H1 (cell line): Measurements from ENCODE around the gene KISS1R. TPM values are rescaled to one million over a fixed set of nuclear protein-coding genes. Genes with fewer than 3 reads are reported as not detected.

Experiments used
- CTCF ChIA-PET: fragments of 300-600 bp; sonication (Branson Sonifier 250); formaldehyde crosslinking; loops from one replicate; lab custom pipeline; 2021; ENCODE audit not compliant: partially characterized antibody; lab: Charles Lee
- POLR2A ChIA-PET: fragments of 300-600 bp; sonication (Branson Sonifier 250); formaldehyde crosslinking; loops from one replicate; lab custom pipeline; 2021; ENCODE audit warnings: inconsistent platforms; ENCODE audit not compliant: partially characterized antibody; lab: Charles Lee
- DNase-seq, 2 experiments: peaks; one replicate each; pipeline versions ENCODE4 v3.0.0 to v3.0.0-alpha.2; 2010 to 2022; ENCODE audit warnings: low spot score in 2 of 2, low read depth in 1 of 2, mixed read lengths in 1 of 2
- FAIRE-seq: peaks from 2 replicates; lab custom pipeline; 2011; peaks lifted over from hg19 to GRCh38; lab: Jason Lieb, UNC
- H2AFZ ChIP-seq: 2 replicates; pipeline ENCODE4 v1.8.1; 2012; ENCODE audit warnings: low read length, inconsistent platforms
- H2AK5ac ChIP-seq: 2 replicates; pipeline ENCODE4 v1.6.1; 2013; ENCODE audit warnings: low read depth, low read length
- H2BK120ac ChIP-seq: replicated peaks from 2 replicates; pipeline ENCODE3; 2013; ENCODE audit warnings: low read depth, low read length, inconsistent platforms
- H2BK12ac ChIP-seq: 2 replicates; pipeline ENCODE4 v1.6.1; 2013; ENCODE audit warnings: low read depth, low read length
- H2BK15ac ChIP-seq: 2 replicates; pipeline ENCODE4 v1.6.1; 2013; ENCODE audit warnings: low read length
- H2BK20ac ChIP-seq: 2 replicates; pipeline ENCODE4 v1.6.1; 2013; ENCODE audit warnings: low read length
- H2BK5ac ChIP-seq: 2 replicates; pipeline ENCODE4 v1.6.1; 2013; ENCODE audit warnings: low read depth, low read length
- H3K14ac ChIP-seq: 2 replicates; pipeline ENCODE4 v1.6.1; 2013; ENCODE audit warnings: inconsistent platforms; ENCODE audit not compliant: insufficient read length
- H3K18ac ChIP-seq: 2 replicates; pipeline ENCODE4 v1.6.1; 2013; ENCODE audit warnings: low read length; ENCODE audit errors: extremely low read depth
- H3K23ac ChIP-seq: 2 replicates; pipeline ENCODE4 v1.6.1; 2013; ENCODE audit warnings: inconsistent platforms; ENCODE audit not compliant: insufficient read length
- H3K23me2 ChIP-seq: 2 replicates; pipeline ENCODE4 v1.6.1; 2013; ENCODE audit warnings: low read depth, low read length
- H3K27ac ChIP-seq: 2 replicates; pipeline ENCODE4 v1.6.1; 2011; ENCODE audit warnings: low read depth, low read length, inconsistent platforms
- H3K27me3 ChIP-seq, 4 experiments: replicated peaks in 1 of 4; 1 replicate in 1 of 4; 2 replicates in 3 of 4; pipeline versions ENCODE4 v1.6.1 to v1.8.1; 2011 to 2013; ENCODE audit warnings: low read length in 3 of 4, mild to moderate bottlenecking in 3 of 4, inconsistent platforms in 2 of 4, mixed read lengths in 2 of 4, moderate library complexity in 1 of 4; ENCODE audit not compliant: control insufficient read depth in 3 of 4, insufficient read depth in 3 of 4; ENCODE audit errors: extremely low read depth in 1 of 4
- H3K36me3 ChIP-seq, 4 experiments: 2 replicates each; pipeline versions ENCODE4 v1.6.1 to v1.8.1; 2011 to 2013; ENCODE audit warnings: mild to moderate bottlenecking in 4 of 4, low read length in 3 of 4, moderate library complexity in 2 of 4, control low read depth in 1 of 4, inconsistent platforms in 1 of 4; ENCODE audit not compliant: insufficient read depth in 4 of 4, control insufficient read depth in 2 of 4
- H3K4ac ChIP-seq: replicated peaks from 2 replicates; pipeline ENCODE3; 2013; ENCODE audit warnings: low read length, low read depth, mixed read lengths, inconsistent platforms; ENCODE audit not compliant: insufficient read length
- H3K4me1 ChIP-seq, 4 experiments: replicated peaks in 1 of 4; 1 replicate in 1 of 4; 2 replicates in 3 of 4; pipeline versions ENCODE4 v1.6.1 to v1.8.1; 2011 to 2013; ENCODE audit warnings: low read length in 3 of 4, inconsistent platforms in 2 of 4, mixed read lengths in 1 of 4; ENCODE audit not compliant: insufficient read depth in 4 of 4, control insufficient read depth in 3 of 4
- H3K4me2 ChIP-seq, 2 experiments: 2 replicates each; pipeline versions ENCODE4 v1.6.1 to v1.8.1; 2011 to 2013; ENCODE audit warnings: low read depth in 2 of 2, low read length in 2 of 2, control low read depth in 1 of 2, inconsistent platforms in 1 of 2, mild to moderate bottlenecking in 1 of 2; ENCODE audit not compliant: insufficient read depth in 1 of 2
- H3K4me3 ChIP-seq, 4 experiments: fragments of 200-600, 300-600 bp in 1 of 4; sonication (generic), shearing (Covaris generic), sonication (Bioruptor Twin) in 1 of 4; 2 replicates each; pipeline versions ENCODE4 v1.5.1 to v1.8.1; 2011 to 2016; ENCODE audit warnings: low read length in 4 of 4, low read depth in 3 of 4, control low read depth in 2 of 4, inconsistent platforms in 2 of 4, mild to moderate bottlenecking in 2 of 4, mixed read lengths in 1 of 4, moderate library complexity in 1 of 4; ENCODE audit not compliant: insufficient read depth in 2 of 4; ENCODE audit errors: extremely low read depth in 1 of 4
- H3K56ac ChIP-seq: replicated peaks from 2 replicates; pipeline ENCODE3; 2013; ENCODE audit warnings: low read depth, mild to moderate bottlenecking, mixed read lengths, low read length, inconsistent platforms; ENCODE audit not compliant: insufficient read length
- H3K79me1 ChIP-seq: 2 replicates; pipeline ENCODE4 v1.6.1; 2013; ENCODE audit warnings: low read depth, low read length, control low read depth
- H3K79me2 ChIP-seq, 2 experiments: 2 replicates each; pipeline versions ENCODE4 v1.6.1 to v1.8.1; 2012 to 2013; ENCODE audit warnings: low read length in 2 of 2, mild to moderate bottlenecking in 2 of 2, inconsistent platforms in 1 of 2; ENCODE audit not compliant: insufficient read depth in 2 of 2, control insufficient read depth in 1 of 2
- H3K9ac ChIP-seq, 4 experiments: replicated peaks in 1 of 4; 1 replicate in 1 of 4; 2 replicates in 3 of 4; pipeline versions ENCODE4 v1.6.1 to v1.8.1; 2011 to 2013; ENCODE audit warnings: low read depth in 3 of 4, low read length in 3 of 4, control low read depth in 2 of 4, mild to moderate bottlenecking in 2 of 4, moderate library complexity in 2 of 4, inconsistent platforms in 1 of 4; ENCODE audit errors: extremely low read depth in 1 of 4
- H3K9me3 ChIP-seq, 2 experiments: 2 replicates each; pipeline versions ENCODE4 v1.6.1 to v1.8.1; 2012 to 2013; ENCODE audit warnings: mild to moderate bottlenecking in 2 of 2, moderate library complexity in 2 of 2, control low read depth in 1 of 2, inconsistent platforms in 1 of 2, low read depth in 1 of 2, low read length in 1 of 2, mixed read lengths in 1 of 2; ENCODE audit not compliant: insufficient read depth in 2 of 2
- H4K20me1 ChIP-seq, 2 experiments: replicated peaks in 1 of 2; 2 replicates each; pipeline versions ENCODE3 to v1.8.1; 2011 to 2013; ENCODE audit warnings: inconsistent platforms in 2 of 2, low read length in 2 of 2, mild to moderate bottlenecking in 1 of 2; ENCODE audit not compliant: insufficient read depth in 2 of 2, control insufficient read depth in 1 of 2
- H4K5ac ChIP-seq: 2 replicates; pipeline ENCODE4 v1.6.1; 2013; ENCODE audit warnings: low read length, low read depth, mixed read lengths, inconsistent platforms; ENCODE audit not compliant: insufficient read length
- H4K8ac ChIP-seq: 2 replicates; pipeline ENCODE4 v1.8.0; 2013; ENCODE audit warnings: mild to moderate bottlenecking, moderate library complexity, low read length, inconsistent platforms; ENCODE audit not compliant: insufficient read depth; ENCODE audit errors: extremely low read depth
- H4K91ac ChIP-seq: replicated peaks from 2 replicates; pipeline ENCODE3; 2013; ENCODE audit warnings: low read length, mixed read lengths, inconsistent platforms; ENCODE audit not compliant: insufficient read length
- ASH2L ChIP-seq: fragments of 200-600, 300-600 bp; sonication (generic); IDR thresholded peaks from one replicate; pipeline ENCODE4 v1.7.1; 2017; ENCODE audit warnings: low read length
- BCL11A ChIP-seq, 2 experiments: IDR thresholded peaks; one replicate each; pipeline ENCODE4 v1.6.1; 2011; ENCODE audit warnings: low read depth in 2 of 2, low read length in 2 of 2, mild to moderate bottlenecking in 2 of 2
- CREB1 ChIP-seq: IDR thresholded peaks from 2 replicates; pipeline ENCODE4 v1.6.1; 2012; ENCODE audit warnings: inconsistent platforms
- GTF2F1 ChIP-seq: IDR thresholded peaks from 2 replicates; pipeline ENCODE4 v1.6.1; 2012; ENCODE audit warnings: low read depth, low read length, improper control_type of control experiment, borderline replicate concordance
- KDM1A ChIP-seq: fragments of 200-600, 300-600 bp; sonication (generic); IDR thresholded peaks from 2 replicates; pipeline ENCODE4 v1.7.1; 2016; ENCODE audit warnings: mild to moderate bottlenecking, low read length, borderline replicate concordance
- SIRT6 ChIP-seq: IDR thresholded peaks from one replicate; pipeline ENCODE4 v1.7.1; 2012; ENCODE audit warnings: low read length, inconsistent platforms
- SIX5 ChIP-seq: IDR thresholded peaks from 2 replicates; pipeline ENCODE4 v1.6.1; 2011; ENCODE audit warnings: mild to moderate bottlenecking, low read depth, low read length
- SP2 ChIP-seq: IDR thresholded peaks from 2 replicates; pipeline ENCODE4 v1.6.1; 2012; ENCODE audit warnings: mild to moderate bottlenecking, low read length, inconsistent platforms
- SUZ12 ChIP-seq: fragments of 200-600 bp; sonication (generic); IDR thresholded peaks from 2 replicates; pipeline ENCODE4 v1.6.1; 2012; ENCODE audit warnings: mild to moderate bottlenecking, inconsistent platforms, low read length, moderate library complexity, mixed read lengths
- TBP ChIP-seq: IDR thresholded peaks from 2 replicates; pipeline ENCODE4 v1.6.1; 2011; ENCODE audit warnings: low read depth, low read length, improper control_type of control experiment
- USF2 ChIP-seq: IDR thresholded peaks from 2 replicates; pipeline ENCODE4 v1.6.1; 2011; ENCODE audit warnings: low read length, improper control_type of control experiment
- WGBS, 2 experiments: shearing (Covaris generic) in 1 of 2; methylation state at CpG; one replicate each; pipeline versions ENCODE4 v1.1.6 to v1.1.7; 2013 to 2015; ENCODE audit warnings: low lambda C conversion rate in 2 of 2, mixed read lengths in 2 of 2, inconsistent platforms in 1 of 2, low coverage in 1 of 2, missing lambda C conversion rate in 1 of 2; ENCODE audit not compliant: insufficient replicate concordance in 2 of 2, insufficient coverage in 1 of 2, insufficient read length in 1 of 2; ENCODE audit errors: extremely low coverage in 1 of 2, missing lambda C conversion rate in 1 of 2; 5-methylcytosine and 5-hydroxymethylcytosine counted together
- polyA plus RNA-seq, 7 experiments: library from polyadenylated mRNA; depleted of rRNA in 3 of 7; stranded (reverse) in 5 of 7; unstranded in 2 of 7; fragments of >200 nt in 5 of 7; fragments of 200-250 nt in 2 of 7; gene quantifications; 1 replicate in 5 of 7; 2 replicates in 1 of 7; 4 replicates in 1 of 7; pipeline versions ENCODE4 v1.2.1 to v1.2.3, GENCODE V29; 2011 to 2013; ENCODE audit warnings: missing spikeins in 2 of 7, mixed read lengths in 2 of 7
- total RNA-seq: library from RNA; stranded (reverse); fragmentation: NEBNext Ultra II Directional; extraction: Animal tissue kit (Norgen Biotek cat#: 25700); gene quantifications from 2 replicates; pipeline ENCODE4 v1.2.1, GENCODE V29; 2021

Gene KISS1R
- total and polyA plus RNA-seq, 2 of the 8 experiments (the other 6 are each of a cell fraction or from before 2014, with no cell fraction given) = 2.3 to 2.7 TPM

GRCh38 chr19:911197-912033 lies 5.7 kb upstream of the KISS1R start:
- Histone ChIP-seq H2BK12ac (no peak overlapping the region), H3K9ac (no peak overlapping the region), H3K4me3 (peak overlapping the region; percentile 26 to 58 (median 40)), H3K27me3 (no peaks in the 10 kb centered on the region; a peak in 3 of 7 replicates), H3K27ac (no peak overlapping the region), H3K56ac (no peak overlapping the region), H4K5ac (no peak overlapping the region), H2BK20ac (no peak overlapping the region), H3K4me1 (peaks cover 0 to 7% (median 3%) of the 10 kb centered on the region in 4 experiments; a peak in 3 of 7 replicates), H2BK5ac (no peak overlapping the region), H3K79me1 (peaks cover 12% of the 10 kb centered on the region), H4K8ac (no peak overlapping the region; the same call in 1 of the 2 replicates), H2AFZ (no peak overlapping the region), H3K4ac (no peak overlapping the region), H3K9me3 (no peaks in the 10 kb centered on the region), H3K23me2 (peaks cover 4% of the 10 kb centered on the region; the same call in 1 of the 2 replicates), H2BK15ac (no peak overlapping the region), H2BK120ac (no peak overlapping the region), H3K18ac (no peak overlapping the region; the same call in 1 of the 2 replicates), H3K23ac (no peak overlapping the region), H3K14ac (no peak overlapping the region), H3K4me2 (peak overlapping the region; percentile 20 to 55; a peak in 3 of 4 replicates), H3K36me3 (peaks cover 0 to 3% (median 0%) of the 10 kb centered on the region in 4 experiments; a peak in 1 of 8 replicates), H3K79me2 (peaks cover 0 to 33% of the 10 kb centered on the region in 2 experiments), H4K20me1 (peaks cover 11 to 16% of the 10 kb centered on the region in 2 experiments), H2AK5ac (no peak overlapping the region), H4K91ac (no peak overlapping the region)
- ChIA-PET POLR2A (interaction anchor here (0.6 to 1.9 kb wide), 5 partner anchors 8 to 40 kb away, joined by 3 to 4 read pairs (median 3); partner anchors contain the start of gene RNU6-9), CTCF (interaction anchor here (1.0 to 1.8 kb wide), 2 partner anchors 12 to 14 kb away, joined by 3 to 7 read pairs; no protein-coding TSS in a partner anchor)
- peak in 1 of 2 experiments; percentile 79 for DNase-seq
- WGBS, 2 experiments = 66% methylated on average over 43 of the region's 54 CpGs; no CpG with 5 or more reads in 1 of the 2 experiments
- no peak for FAIRE-seq
- TF ChIP-seq ASH2L = no peak
- TF ChIP-seq SUZ12 = no peak
- 0 out of 2 replicates have a peak, but pooled peaks have one; percentile 30 for TF ChIP-seq USF2
- no peak for TF ChIP-seq BCL11A (IDR thresholded peaks at IDR 0.05; ENCODE audit: low read depth in 2 of 2, low read length in 2 of 2)
- TF ChIP-seq CREB1 = no peak
- no peak for TF ChIP-seq TBP
- no peak for TF ChIP-seq SIRT6
- TF ChIP-seq SP2 = no peak
- no peak for TF ChIP-seq GTF2F1
- no peak for TF ChIP-seq SIX5
- TF ChIP-seq KDM1A = 0 out of 2 replicates have a peak, but pooled peaks have one; percentile 57
